H9 (cell line): ENCODE measurements around the gene RASGRF2. TPM values are rescaled to one million over a fixed set of nuclear protein-coding genes. Genes with fewer than 3 reads are reported as not detected.

Experiments
- DNase-seq: peaks from one replicate; pipeline ENCODE4 v3.0.0-alpha.2; 2017
- H2AFZ ChIP-seq: one replicate; pipeline ENCODE4 v1.6.1; 2013; ENCODE audit warnings: mild to moderate bottlenecking, low read length, control low read depth, moderate library complexity
- H2AK5ac ChIP-seq: 2 replicates; pipeline ENCODE4 v1.6.1; 2013; ENCODE audit warnings: low read length, control low read depth, mixed read lengths; ENCODE audit not compliant: insufficient read length
- H2BK120ac ChIP-seq: one replicate; pipeline ENCODE4 v1.6.1; 2013; ENCODE audit warnings: low read depth, mild to moderate bottlenecking, low read length, control low read depth, inconsistent platforms; ENCODE audit not compliant: poor library complexity, severe bottlenecking
- H2BK12ac ChIP-seq: 2 replicates; pipeline ENCODE4 v1.6.1; 2013; ENCODE audit warnings: low read length, control low read depth, mixed read lengths, low read depth; ENCODE audit not compliant: insufficient read length
- H2BK15ac ChIP-seq: 2 replicates; pipeline ENCODE4 v1.6.1; 2013; ENCODE audit warnings: low read depth, low read length, control low read depth
- H2BK20ac ChIP-seq: one replicate; pipeline ENCODE4 v1.6.1; 2013; ENCODE audit warnings: low read depth, mild to moderate bottlenecking, low read length, control low read depth, inconsistent platforms; ENCODE audit not compliant: poor library complexity, severe bottlenecking
- H2BK5ac ChIP-seq: 2 replicates; pipeline ENCODE4 v1.6.1; 2013; ENCODE audit warnings: low read length, control low read depth, mixed read lengths; ENCODE audit not compliant: insufficient read length
- H3K14ac ChIP-seq: 2 replicates; pipeline ENCODE4 v1.6.1; 2013; ENCODE audit warnings: low read length, control low read depth; ENCODE audit not compliant: insufficient read depth
- H3K18ac ChIP-seq: 2 replicates; pipeline ENCODE4 v1.6.1; 2013; ENCODE audit warnings: low read depth, mild to moderate bottlenecking, mixed read lengths, low read length, control low read depth; ENCODE audit not compliant: insufficient read length
- H3K23ac ChIP-seq: 2 replicates; pipeline ENCODE4 v1.6.1; 2013; ENCODE audit warnings: low read length, control low read depth, mixed read lengths, low read depth; ENCODE audit not compliant: insufficient read length
- H3K23me2 ChIP-seq: 2 replicates; pipeline ENCODE4 v1.6.1; 2013; ENCODE audit warnings: low read depth, mild to moderate bottlenecking, mixed read lengths, low read length, control low read depth; ENCODE audit not compliant: insufficient read length, poor library complexity, severe bottlenecking
- H3K27ac ChIP-seq: 2 replicates; pipeline ENCODE4 v1.5.1; 2013; ENCODE audit warnings: low read length, control low read depth, mixed read lengths, low read depth; ENCODE audit not compliant: insufficient read length
- H3K27me3 ChIP-seq: 2 replicates; pipeline ENCODE4 v1.6.1; 2013; ENCODE audit warnings: low read length, control low read depth, inconsistent platforms; ENCODE audit not compliant: insufficient read depth
- H3K4ac ChIP-seq: 2 replicates; pipeline ENCODE4 v1.6.1; 2013; ENCODE audit warnings: low read depth, mild to moderate bottlenecking, control low read depth, inconsistent platforms, low read length, moderate library complexity
- H3K4me1 ChIP-seq: 2 replicates; pipeline ENCODE4 v1.6.1; 2013; ENCODE audit warnings: low read length, control low read depth, inconsistent platforms; ENCODE audit not compliant: insufficient read depth
- H3K4me2 ChIP-seq: 2 replicates; pipeline ENCODE4 v1.6.1; 2013; ENCODE audit warnings: low read length, control low read depth, mixed read lengths; ENCODE audit not compliant: insufficient read length, insufficient read depth
- H3K56ac ChIP-seq: 2 replicates; pipeline ENCODE4 v1.6.1; 2013; ENCODE audit warnings: low read depth, mild to moderate bottlenecking, mixed read lengths, low read length, control low read depth; ENCODE audit not compliant: insufficient read length
- H3K79me1 ChIP-seq: 2 replicates; pipeline ENCODE4 v1.6.1; 2013; ENCODE audit warnings: low read depth, mild to moderate bottlenecking, moderate library complexity, low read length, control low read depth, inconsistent platforms; ENCODE audit not compliant: insufficient read depth, poor library complexity, severe bottlenecking
- H3K79me2 ChIP-seq: 2 replicates; pipeline ENCODE4 v1.6.1; 2013; ENCODE audit warnings: low read length, control low read depth, inconsistent platforms; ENCODE audit not compliant: insufficient read depth
- H3K9ac ChIP-seq: 2 replicates; pipeline ENCODE4 v1.6.1; 2013; ENCODE audit warnings: low read length, control low read depth, mixed read lengths; ENCODE audit not compliant: insufficient read length; ENCODE audit errors: extremely low read depth
- H3K9me3 ChIP-seq: one replicate; pipeline ENCODE4 v1.6.1; 2013; ENCODE audit warnings: low read depth, low read length, inconsistent platforms; ENCODE audit not compliant: control insufficient read depth
- H3T11ph ChIP-seq: one replicate; pipeline ENCODE4 v1.6.1; 2013; ENCODE audit warnings: mild to moderate bottlenecking, low read length, control low read depth, inconsistent platforms
- H4K20me1 ChIP-seq: one replicate; pipeline ENCODE4 v1.6.1; 2013; ENCODE audit not compliant: control insufficient read depth, insufficient read length, insufficient read depth
- H4K5ac ChIP-seq: 2 replicates; pipeline ENCODE4 v1.6.1; 2013; ENCODE audit warnings: low read depth, mild to moderate bottlenecking, mixed read lengths, low read length, control low read depth; ENCODE audit not compliant: insufficient read length
- H4K8ac ChIP-seq: replicated peaks from 2 replicates; pipeline ENCODE4 v1.6.1; 2013; ENCODE audit warnings: low read length, control low read depth, mixed read lengths, low read depth; ENCODE audit not compliant: insufficient read length
- H4K91ac ChIP-seq: 2 replicates; pipeline ENCODE4 v1.6.1; 2013; ENCODE audit warnings: low read depth, mild to moderate bottlenecking, moderate library complexity, mixed read lengths, low read length, control low read depth; ENCODE audit not compliant: insufficient read length
- H3K27ac Mint-ChIP-seq, 3 experiments: 2 replicates in 2 of 3; 3 replicates in 1 of 3; pipeline ENCODE4 v1.8.0; 2020 to 2021; ENCODE audit warnings: mixed read lengths in 3 of 3, mild to moderate bottlenecking in 1 of 3, moderate library complexity in 1 of 3
- H3K27me3 Mint-ChIP-seq: 2 replicates; pipeline ENCODE4 v1.8.0; 2021; ENCODE audit warnings: low read depth, mild to moderate bottlenecking, moderate library complexity, mixed read lengths
- H3K36me3 Mint-ChIP-seq, 3 experiments: 2 replicates in 2 of 3; 3 replicates in 1 of 3; pipeline ENCODE4 v1.8.0; 2020 to 2021; ENCODE audit warnings: low read depth in 3 of 3, mixed read lengths in 3 of 3; ENCODE audit not compliant: insufficient read depth in 1 of 3
- H3K4me1 Mint-ChIP-seq, 2 experiments: 2 replicates each; pipeline ENCODE4 v1.8.0; 2020; ENCODE audit warnings: mixed read lengths in 2 of 2
- H3K4me3 Mint-ChIP-seq, 2 experiments: 2 replicates in 1 of 2; 3 replicates in 1 of 2; pipeline ENCODE4 v1.8.0; 2020 to 2021; ENCODE audit warnings: mild to moderate bottlenecking in 2 of 2, mixed read lengths in 2 of 2, moderate library complexity in 1 of 2
- H3K9me3 Mint-ChIP-seq, 2 experiments: 2 replicates in 1 of 2; 3 replicates in 1 of 2; pipeline ENCODE4 v1.8.0; 2020; ENCODE audit warnings: mild to moderate bottlenecking in 2 of 2, mixed read lengths in 2 of 2, moderate library complexity in 1 of 2
- CTCF ChIP-seq: fragments of 200-600 bp; sonication (generic); conservative IDR thresholded peaks from 3 replicates; pipeline ENCODE4 v1.8.0; 2021; ENCODE audit warnings: antibody characterized with exemption, mild to moderate bottlenecking
- WGBS: extraction: QIAGEN DNeasy Blood & Tissue Kit; methylation state at CpG from one replicate; pipeline ENCODE4 v1.1.7; 2013; ENCODE audit warnings: missing lambda C conversion rate, low lambda C conversion rate, mixed read lengths; ENCODE audit not compliant: insufficient read length; ENCODE audit errors: extremely low coverage; 5-methylcytosine and 5-hydroxymethylcytosine counted together
- total RNA-seq: library from RNA; stranded (reverse); gene quantifications from 2 replicates; pipeline ENCODE4 v1.2.1, GENCODE V29; 2021

Gene RASGRF2
- total RNA-seq, 1 experiment from 2014 or later, result 13.5 TPM

DNA sequence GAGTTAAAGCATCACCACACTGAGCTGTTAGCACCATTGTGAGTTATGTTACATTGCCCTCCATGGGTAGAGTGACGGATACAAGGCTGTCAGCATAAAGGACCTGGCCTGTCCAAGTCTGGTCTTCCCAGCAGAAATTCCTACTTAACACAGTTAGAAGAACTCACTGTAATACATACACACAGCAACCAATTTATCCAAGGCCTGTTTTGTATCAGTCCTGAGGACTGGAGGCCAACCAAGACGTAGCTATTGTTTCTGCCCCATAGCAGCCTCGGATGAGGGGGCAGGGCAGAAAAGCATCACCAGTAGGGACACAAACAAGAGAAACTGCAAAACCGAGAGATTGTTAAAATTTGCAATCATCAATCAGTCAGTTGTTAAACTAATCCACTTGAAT, 206.9 kb downstream of the RASGRF2 start:
- no peak overlapping the region for H3K4me3 Mint-ChIP-seq
- H3K36me3 Mint-ChIP-seq, result peaks cover 0 to 2% (median 0%) of the 10 kb centered on the region in 3 experiments; a peak in 1 of 7 replicates
- 0 out of 4 replicates have a peak, but pooled peaks cover 2 to 8% of the 10 kb centered on the region in 2 experiments for H3K4me1 Mint-ChIP-seq
- no peaks in the 10 kb centered on the region for H3K27me3 Mint-ChIP-seq
- Histone ChIP-seq H3K23me2 (no peaks in the 10 kb centered on the region), H2AFZ (no peak overlapping the region), H3K9ac (no peak overlapping the region), H3K27ac (no peak overlapping the region), H4K5ac (no peak overlapping the region), H2BK12ac (no peak overlapping the region), H3K14ac (no peak overlapping the region), H3K27me3 (no peaks in the 10 kb centered on the region), H3K4me2 (no peak overlapping the region), H3K79me2 (no peaks in the 10 kb centered on the region), H3K56ac (no peak overlapping the region), H2BK15ac (no peak overlapping the region), H4K20me1 (no peaks in the 10 kb centered on the region), H3K9me3 (no peaks in the 10 kb centered on the region), H3K4ac (no peak overlapping the region), H3K79me1 (no peaks in the 10 kb centered on the region), H3T11ph (no peak overlapping the region), H4K8ac (no peak overlapping the region), H3K23ac (no peak overlapping the region), H2BK120ac (no peak overlapping the region), H2AK5ac (no peak overlapping the region), H2BK5ac (no peak overlapping the region), H3K18ac (no peak overlapping the region), H3K4me1 (no peaks in the 10 kb centered on the region), H2BK20ac (no peak overlapping the region), H4K91ac (no peak overlapping the region)
- peak overlapping the region in 1 of 3 experiments; percentile 5; a peak in 2 of 7 replicates for H3K27ac Mint-ChIP-seq
- DNase-seq, result no peak
- H3K9me3 Mint-ChIP-seq, result no peaks in the 10 kb centered on the region; a peak in 1 of 5 replicates
- WGBS, result no CpG with 5 or more reads among the region's 4 CpGs
- TF ChIP-seq CTCF, result no peak
